CD4-positive, alpha-beta T cell treated with Interleukin-4 for 1 hour (primary cell): ENCODE data around the gene DDOST.
"Not testable (repeated sequence)": the region's sequence is repeated elsewhere in the genome, so short reads cannot be mapped to it uniquely, and the experiment has no call there.

Experiments
- DNase-seq, 2 donors: peaks; one replicate each; pipeline ENCODE4 v3.0.0-alpha.2; 2020 to 2022

The DDOST gene

GRCh38 chr1:20689645-20690056 lies 28.5 kb upstream of the DDOST start:
- no peak for DNase-seq

GRCh38 chr1:20686883-20687725 lies 25.9 kb upstream of the DDOST start:
- no peak for DNase-seq

- DNase-seq: no peak
Measured at GRCh38 chr1:20685741-20686140, 24.6 kb upstream of the DDOST start.

GRCh38 chr1:20685099-20685662 lies 24.0 kb upstream of the DDOST start:
- no peak for DNase-seq

GRCh38 chr1:20684651-20685050 lies 23.5 kb upstream of the DDOST start:
- DNase-seq: no peak

GRCh38 chr1:20684050-20684620 lies 23.0 kb upstream of the DDOST start:
- no peak for DNase-seq

GRCh38 chr1:20683614-20684013 lies 22.4 kb upstream of the DDOST start:
- DNase-seq: no peak

- DNase-seq: no peak
Measured at GRCh38 chr1:20682571-20683236, 21.5 kb upstream of the DDOST start.

GRCh38 chr1:20681999-20682398 lies 20.8 kb upstream of the DDOST start:
- DNase-seq: no peak

GRCh38 chr1:20680269-20680668 lies 19.1 kb upstream of the DDOST start:
- no peak for DNase-seq

- no peak for DNase-seq
Measured at GRCh38 chr1:20678599-20678998, 17.4 kb upstream of the DDOST start.

- not testable (repeated sequence) for DNase-seq
Measured at GRCh38 chr1:20673626-20674025, 12.5 kb upstream of the DDOST start.

- no peak for DNase-seq
Measured at GRCh38 chr1:20672265-20672632, 11.1 kb upstream of the DDOST start.

- DNase-seq: no peak
Measured at GRCh38 chr1:20670936-20671335, 9.8 kb upstream of the DDOST start.

- no peak for DNase-seq
Measured at GRCh38 chr1:20668581-20668980, 7.4 kb upstream of the DDOST start.

- DNase-seq: peak in 1 of 2 donors; percentile 10
Measured at GRCh38 chr1:20666804-20667203, 5.6 kb upstream of the DDOST start.

GRCh38 chr1:20666146-20666545 lies 5.0 kb upstream of the DDOST start:
- no peak for DNase-seq

GRCh38 chr1:20665726-20666125 lies 4.6 kb upstream of the DDOST start:
- DNase-seq: no peak

- no peak for DNase-seq
Measured at GRCh38 chr1:20663969-20664715, 3.0 kb upstream of the DDOST start.

- DNase-seq: no peak
Measured at GRCh38 chr1:20663365-20663764, 2.2 kb upstream of the DDOST start.

- DNase-seq: no peak
Measured at GRCh38 chr1:20662110-20662475, 924 bp upstream of the DDOST start.

GRCh38 chr1:20660847-20661206 lies 342 bp downstream of the DDOST start:
- DNase-seq: peak in 1 of 2 donors; percentile 19

- no peak for DNase-seq
Measured at GRCh38 chr1:20660363-20660762, 806 bp downstream of the DDOST start.
